Gastroesophageal sphincter (tissue), 4 donors: ENCODE measurements around the gene PLXNA3. TPM values are rescaled to one million over a fixed set of nuclear protein-coding genes. Genes with fewer than 3 reads are reported as not detected.

Source experiments
- ATAC-seq: fragments of 150-250 bp; one replicate; pipeline ENCODE4 v1.9.1; 2016; ENCODE audit warnings: mild to moderate bottlenecking, moderate library complexity
- H3K27ac ChIP-seq, 4 donors: fragments of 200-600 bp; sonication (generic) in 3 of 4; 1 replicate in 3 of 4; 2 replicates in 1 of 4; pipeline ENCODE4 v1.5.1; 2016 to 2019
- H3K27me3 ChIP-seq: fragments of 200-600 bp; sonication (generic); one replicate; pipeline ENCODE4 v1.5.1; 2019
- H3K36me3 ChIP-seq, 2 donors: fragments of 200-600 bp; sonication (generic); one replicate each; pipeline ENCODE4 v1.5.1; 2019; ENCODE audit warnings: control low read depth in 1 of 2
- H3K4me1 ChIP-seq, 3 donors: fragments of 200-600 bp; sonication (generic); 1 replicate in 2 of 3; 2 replicates in 1 of 3; pipeline ENCODE4 v1.5.1; 2016 to 2019; ENCODE audit warnings: control low read depth in 2 of 3
- H3K4me3 ChIP-seq, 2 donors: fragments of 200-600 bp; sonication (generic); one replicate each; pipeline ENCODE4 v1.5.1; 2019; ENCODE audit warnings: mild to moderate bottlenecking in 1 of 2, moderate library complexity in 1 of 2
- H3K9me3 ChIP-seq, 3 donors: fragments of 200-600 bp; sonication (generic); one replicate each; pipeline ENCODE4 v1.5.1; 2017 to 2019; ENCODE audit warnings: control low read depth in 2 of 3
- EP300 ChIP-seq: sonication (generic); formaldehyde crosslinking; IDR thresholded peaks from one replicate; pipeline ENCODE4 v1.6.1; 2017; ENCODE audit warnings: antibody characterized with exemption, mild to moderate bottlenecking
- POLR2A ChIP-seq, 2 donors: fragments of 450-650 bp; IDR thresholded peaks; one replicate each; pipeline ENCODE4 v1.6.1; 2017; ENCODE audit warnings: antibody characterized with exemption in 2 of 2, mild to moderate bottlenecking in 2 of 2, moderate library complexity in 1 of 2
- POLR2AphosphoS5 ChIP-seq: sonication (generic); formaldehyde crosslinking; IDR thresholded peaks from one replicate; pipeline ENCODE4 v1.6.1; 2017; ENCODE audit warnings: antibody characterized with exemption
- WGBS, 2 donors: methylation state at CpG; one replicate each; pipeline ENCODE4 v1.1.5; 2018; ENCODE audit warnings: low coverage in 1 of 2; 5-methylcytosine and 5-hydroxymethylcytosine counted together
- total RNA-seq, 4 donors: library from RNA; depleted of rRNA; stranded (reverse); fragments of >200 nt; gene quantifications; one replicate each; pipeline ENCODE4 v1.1.0, GENCODE V29; 2016
- TF ChIP-seq, protein P1 (sequence below), 4 experiments: fragments of 200-600 bp in 2 of 4; fragments of 450-650 bp in 2 of 4; sonication (generic) in 1 of 4; IDR thresholded peaks; one replicate each; pipeline ENCODE4 v1.5.1; 2017 to 2019; ENCODE audit warnings: antibody characterized with exemption in 4 of 4, mild to moderate bottlenecking in 2 of 4, moderate library complexity in 2 of 4

Gene PLXNA3
- total RNA-seq, 4 donors from 2014 or later = 1.5 to 13.9 (median 8.2) TPM

DNA sequence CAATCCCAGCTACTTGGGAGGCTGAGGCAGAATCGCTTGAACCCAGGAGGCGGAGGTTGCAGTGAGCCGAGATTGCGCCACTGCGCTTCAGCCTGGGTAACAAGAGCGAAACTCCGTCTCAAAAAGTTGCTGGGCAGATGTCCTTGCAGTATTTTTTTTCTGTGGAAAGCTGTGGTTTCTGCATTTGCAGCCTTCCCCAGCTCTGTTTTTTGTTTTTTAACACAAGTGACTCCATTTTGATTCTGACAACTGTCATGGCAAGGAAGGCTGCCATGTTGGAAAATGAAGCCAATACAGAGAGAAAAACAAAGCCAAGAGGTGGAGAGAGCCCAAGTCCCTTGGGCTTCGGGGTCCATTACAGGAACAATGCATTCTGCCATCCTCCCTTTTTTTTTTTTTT lies 44.0 kb downstream of the PLXNA3 start:
- Histone ChIP-seq H3K4me1 (no peaks in the 10 kb centered on the region), H3K4me3 (no peak overlapping the region), H3K27me3 (no peaks in the 10 kb centered on the region), H3K36me3 (peaks cover 0 to 24% of the 10 kb centered on the region in 2 donors), H3K9me3 (no peaks in the 10 kb centered on the region), H3K27ac (no peak overlapping the region)
- TF ChIP-seq POLR2A (IDR thresholded peaks at IDR 0.05) (no peak), EP300 (no peak), POLR2AphosphoS5 (no peak)
- TF ChIP-seq, protein P1, sequence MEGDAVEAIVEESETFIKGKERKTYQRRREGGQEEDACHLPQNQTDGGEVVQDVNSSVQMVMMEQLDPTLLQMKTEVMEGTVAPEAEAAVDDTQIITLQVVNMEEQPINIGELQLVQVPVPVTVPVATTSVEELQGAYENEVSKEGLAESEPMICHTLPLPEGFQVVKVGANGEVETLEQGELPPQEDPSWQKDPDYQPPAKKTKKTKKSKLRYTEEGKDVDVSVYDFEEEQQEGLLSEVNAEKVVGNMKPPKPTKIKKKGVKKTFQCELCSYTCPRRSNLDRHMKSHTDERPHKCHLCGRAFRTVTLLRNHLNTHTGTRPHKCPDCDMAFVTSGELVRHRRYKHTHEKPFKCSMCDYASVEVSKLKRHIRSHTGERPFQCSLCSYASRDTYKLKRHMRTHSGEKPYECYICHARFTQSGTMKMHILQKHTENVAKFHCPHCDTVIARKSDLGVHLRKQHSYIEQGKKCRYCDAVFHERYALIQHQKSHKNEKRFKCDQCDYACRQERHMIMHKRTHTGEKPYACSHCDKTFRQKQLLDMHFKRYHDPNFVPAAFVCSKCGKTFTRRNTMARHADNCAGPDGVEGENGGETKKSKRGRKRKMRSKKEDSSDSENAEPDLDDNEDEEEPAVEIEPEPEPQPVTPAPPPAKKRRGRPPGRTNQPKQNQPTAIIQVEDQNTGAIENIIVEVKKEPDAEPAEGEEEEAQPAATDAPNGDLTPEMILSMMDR (IDR thresholded peaks at IDR 0.05) = no peak
- 67 to 95% methylated on average over 1 to 3 of the region's 8 CpGs for WGBS, 2 donors
- ATAC-seq = no peak

DNA sequence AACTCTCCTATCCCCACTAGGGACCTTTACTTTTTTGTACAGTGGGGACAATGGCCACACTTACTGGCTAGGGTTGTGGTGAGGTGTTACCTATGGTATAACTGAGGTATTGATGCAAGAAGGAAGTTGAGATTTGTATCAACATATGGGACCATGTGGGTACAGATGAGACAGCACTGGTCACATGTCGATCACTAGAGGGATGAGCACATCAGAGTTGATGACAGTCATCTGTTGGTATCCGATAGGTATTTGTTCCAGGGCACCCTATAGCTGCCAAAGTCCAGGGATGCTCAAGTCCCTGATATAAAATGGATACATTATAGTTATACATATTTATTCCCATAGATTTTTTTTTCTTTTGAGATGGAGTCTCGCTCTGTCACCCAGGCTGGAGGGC lies 44.9 kb downstream of the PLXNA3 start:
- H3K9me3 ChIP-seq = no peaks in the 10 kb centered on the region
- TF ChIP-seq POLR2AphosphoS5 = no peak
- TF ChIP-seq, protein P1 (IDR thresholded peaks at IDR 0.05) = no peak
- TF ChIP-seq POLR2A (IDR thresholded peaks at IDR 0.05) = no peak
- TF ChIP-seq EP300 = no peak
- no peaks in the 10 kb centered on the region for H3K27me3 ChIP-seq
- 100% methylated on average over 3 of the region's 3 CpGs; no CpG with 5 or more reads in 1 of the 2 donors for WGBS, 2 donors
- no peak for ATAC-seq
- H3K4me1 ChIP-seq = no peaks in the 10 kb centered on the region
- peaks cover 0 to 33% of the 10 kb centered on the region in 2 donors for H3K36me3 ChIP-seq
- no peak overlapping the region for H3K27ac ChIP-seq
- H3K4me3 ChIP-seq = no peak overlapping the region

DNA sequence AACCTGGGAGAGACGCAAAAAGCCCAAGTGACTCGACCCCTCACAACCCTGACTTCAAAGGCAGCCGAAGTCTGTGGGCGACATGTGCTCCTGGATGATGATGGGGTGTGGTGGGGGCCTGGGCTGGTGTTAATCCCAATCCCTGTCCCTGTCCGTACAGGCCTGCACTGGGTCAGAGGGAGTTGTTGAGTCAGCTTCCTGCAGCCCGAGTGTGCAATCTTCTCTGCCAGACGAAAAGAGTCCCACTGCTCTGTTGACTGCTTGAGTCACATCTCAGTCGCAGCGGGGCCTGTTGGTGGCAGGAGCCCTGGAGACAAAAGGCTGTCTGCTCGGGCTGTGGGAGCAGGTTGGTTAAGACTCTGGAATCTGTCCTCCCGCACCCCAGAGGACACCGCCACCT lies 47.7 kb downstream of the PLXNA3 start:
- Histone ChIP-seq H3K4me1 (no peaks in the 10 kb centered on the region), H3K4me3 (no peak overlapping the region), H3K27ac (no peak overlapping the region), H3K27me3 (no peaks in the 10 kb centered on the region), H3K36me3 (peaks cover 0 to 59% of the 10 kb centered on the region in 2 donors), H3K9me3 (no peaks in the 10 kb centered on the region)
- TF ChIP-seq POLR2AphosphoS5 = no peak
- TF ChIP-seq, protein P1 (IDR thresholded peaks at IDR 0.05) = no peak
- no peak for TF ChIP-seq POLR2A (IDR thresholded peaks at IDR 0.05)
- no peak for TF ChIP-seq EP300
- WGBS, 2 donors = 100% methylated on average over 1 of the region's 12 CpGs; no CpG with 5 or more reads in 1 of the 2 donors
- no peak for ATAC-seq

DNA sequence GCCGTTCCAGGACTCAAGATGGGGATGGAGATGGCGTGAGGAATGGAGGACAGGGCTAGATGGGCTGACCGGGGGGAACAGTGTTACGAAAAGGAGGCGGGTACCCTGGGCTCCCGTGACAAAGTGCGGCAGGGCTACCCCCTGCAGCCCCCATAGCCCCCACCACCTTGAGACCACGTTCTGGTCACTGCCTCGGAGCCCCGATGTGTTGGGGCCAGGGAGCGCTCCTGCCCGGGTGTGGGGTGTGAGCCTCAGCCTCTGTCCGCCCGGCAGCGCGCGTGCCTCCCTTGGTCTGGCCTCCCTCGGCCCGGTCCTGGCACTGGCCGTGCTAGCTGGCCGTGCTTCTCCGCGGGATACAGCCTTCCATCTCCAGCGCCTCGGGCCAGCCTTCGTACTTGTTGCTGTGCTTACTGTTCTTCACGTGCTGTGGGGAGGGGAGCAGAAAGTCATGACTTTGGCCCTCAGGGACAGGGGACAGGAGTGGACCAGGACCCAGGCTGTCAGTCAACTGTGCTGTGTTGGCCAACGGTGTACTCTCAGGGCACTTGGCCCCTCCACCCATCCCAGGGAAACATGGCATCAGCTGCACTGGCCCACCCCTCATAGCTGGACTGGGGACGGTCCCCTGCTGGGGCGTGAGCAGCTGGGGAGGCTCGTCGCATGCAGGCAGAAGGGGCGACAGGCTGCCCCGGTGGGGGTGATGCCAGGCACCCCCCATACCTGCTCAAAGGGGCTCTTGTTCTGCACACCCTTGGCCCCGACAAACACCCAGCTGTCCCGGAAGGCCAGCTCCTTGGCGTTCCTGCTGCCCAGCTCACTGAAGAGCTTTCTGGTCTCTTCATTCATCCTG lies 48.6 kb downstream of the PLXNA3 start:
- H3K36me3 ChIP-seq = peaks cover 0 to 66% of the 10 kb centered on the region in 2 donors
- H3K27ac ChIP-seq = no peak overlapping the region
- H3K4me1 ChIP-seq = no peaks in the 10 kb centered on the region
- H3K4me3 ChIP-seq = no peak overlapping the region
- TF ChIP-seq POLR2AphosphoS5 (no peak), POLR2A (IDR thresholded peaks at IDR 0.05) (no peak), EP300 (no peak)
- TF ChIP-seq, protein P1 (IDR thresholded peaks at IDR 0.05) = no peak
- no peaks in the 10 kb centered on the region for H3K27me3 ChIP-seq
- ATAC-seq = no peak
- no peaks in the 10 kb centered on the region for H3K9me3 ChIP-seq
- 89% methylated on average over 9 of the region's 37 CpGs; no CpG with 5 or more reads in 1 of the 2 donors for WGBS, 2 donors
